Measurements from ENCODE around the gene PCNA. TPM values are rescaled to one million over a fixed set of nuclear protein-coding genes. Genes with fewer than 3 reads are reported as not detected.

PCNA gene
- polyA plus RNA-seq, 4 donors = 171 to 198 (median 175) TPM

DNA sequence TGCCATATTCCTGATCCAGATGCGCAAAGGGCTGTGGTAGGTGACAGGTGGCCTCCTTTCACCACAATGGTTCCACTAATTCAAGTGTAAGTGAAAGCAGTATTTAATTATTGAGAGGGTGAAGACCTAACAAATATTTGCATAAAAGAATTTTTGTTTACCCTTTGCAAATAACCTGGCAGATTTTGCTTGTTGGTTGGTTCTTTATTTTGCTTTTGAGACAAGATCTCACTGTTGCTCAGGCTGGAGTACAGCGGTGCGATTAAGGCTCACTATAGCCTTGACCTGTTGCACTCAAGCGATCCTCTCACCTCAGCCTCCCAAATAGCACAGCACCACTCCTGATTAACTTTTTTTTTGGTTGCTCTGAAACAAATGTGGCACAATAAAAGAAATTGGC is 49.2 kb downstream of the PCNA start:
- no peak for DNase-seq (ENCODE audit: low read depth in 4 of 4, low spot score in 3 of 4)

- DNase-seq (ENCODE audit: low read depth in 4 of 4, low spot score in 3 of 4) = no peak
Observed at GRCh38 chr20:5070081-5070480, 49.7 kb downstream of the PCNA start.

DNA sequence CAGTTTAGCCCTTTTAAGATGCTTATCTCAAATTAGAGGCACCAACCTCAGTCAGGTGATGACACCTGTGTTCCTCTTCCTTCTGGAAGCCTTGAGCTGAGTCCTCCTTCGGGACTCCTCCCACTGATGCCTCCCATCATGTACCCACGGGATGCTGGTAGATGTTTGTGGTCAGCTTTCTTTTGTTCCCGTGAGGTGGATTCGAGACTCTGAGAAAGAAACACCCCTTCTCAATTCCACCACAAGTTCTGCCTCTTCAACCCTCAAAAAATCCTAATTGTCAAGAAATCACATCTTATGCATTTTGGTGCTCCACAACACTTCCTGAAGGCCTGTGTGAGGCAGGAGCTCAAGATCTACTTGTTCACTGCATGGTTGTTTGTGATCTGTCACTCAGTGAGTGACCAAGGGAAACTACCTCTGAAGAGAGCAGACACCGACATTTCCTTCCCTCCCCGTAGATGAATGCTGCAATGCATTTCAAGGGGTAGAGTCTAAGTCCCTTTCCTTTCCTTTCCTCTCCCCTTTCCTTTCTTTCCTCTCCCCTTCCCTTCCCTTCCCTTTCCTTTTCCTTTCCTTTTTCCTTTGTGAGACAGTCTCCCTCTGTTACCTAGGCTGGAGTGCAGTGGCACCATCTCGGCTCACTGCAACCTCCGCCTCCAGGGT is 50.5 kb downstream of the PCNA start:
- DNase-seq (ENCODE audit: low read depth in 4 of 4, low spot score in 3 of 4) = no peak

- DNase-seq (ENCODE audit: low read depth in 4 of 4, low spot score in 3 of 4) = no peak
Observed at GRCh38 chr20:5067877-5068645, 51.7 kb downstream of the PCNA start.

DNA sequence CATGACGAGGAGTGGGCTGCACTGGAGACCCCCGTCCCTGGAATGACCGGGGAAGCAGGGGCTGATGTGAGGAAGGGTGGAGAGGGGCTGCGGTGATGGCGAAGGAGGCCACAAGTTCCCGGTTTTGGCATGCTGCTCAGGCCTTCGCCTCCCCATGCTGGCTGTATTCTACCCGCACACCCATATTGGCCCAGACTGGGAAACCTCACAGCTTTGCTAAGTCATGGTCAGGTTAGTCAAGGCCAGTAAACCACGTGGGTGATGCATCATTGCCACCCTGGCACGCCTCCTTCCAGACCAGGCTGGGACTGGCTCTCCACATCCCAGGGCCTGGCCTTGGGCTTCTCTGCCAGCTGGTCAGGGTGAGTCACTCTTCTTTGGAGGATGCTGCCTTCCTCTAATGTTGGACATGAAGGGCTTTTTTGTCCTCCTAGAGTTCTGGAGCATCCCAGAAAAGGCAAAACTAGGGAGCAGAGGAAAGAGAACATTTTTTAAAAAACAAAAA is 53.8 kb downstream of the PCNA start:
- DNase-seq (ENCODE audit: low read depth in 4 of 4, low spot score in 3 of 4) = no peak

DNA sequence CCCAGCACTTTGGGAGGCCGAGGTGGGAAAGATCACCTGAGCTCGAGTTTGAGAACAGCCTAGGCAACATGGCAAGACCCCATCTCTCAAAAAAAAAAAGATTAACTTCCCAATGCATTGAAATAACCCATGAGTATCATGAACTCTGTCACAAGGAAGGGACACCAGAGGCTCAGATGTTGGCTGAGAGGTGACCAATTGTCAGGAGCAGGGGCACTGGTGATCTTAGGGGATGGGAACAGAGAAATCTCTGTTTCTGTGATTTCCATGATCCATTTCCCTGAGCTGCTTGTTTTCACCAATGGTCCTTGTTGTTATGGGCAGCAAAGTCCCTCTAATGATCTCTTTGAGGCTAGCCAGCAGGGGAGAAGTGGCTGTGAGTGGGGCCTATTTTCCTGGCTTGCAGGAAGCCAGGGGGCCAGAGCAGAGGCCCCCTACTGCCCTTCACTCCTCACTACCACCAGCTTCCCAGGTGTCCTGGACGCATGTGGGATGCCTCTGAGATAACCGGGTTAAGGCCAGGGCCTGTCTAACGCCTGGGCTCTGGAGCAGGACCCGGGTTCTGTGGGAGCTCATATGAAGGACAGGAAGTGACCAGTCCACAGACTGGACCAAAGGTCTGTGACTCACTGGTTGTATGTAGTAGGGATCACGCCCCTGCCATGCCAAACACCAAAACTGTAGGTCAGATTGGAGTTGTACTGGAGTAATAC is 54.4 kb downstream of the PCNA start:
- no peak for DNase-seq (ENCODE audit: low read depth in 4 of 4, low spot score in 3 of 4)

Other genes with a start within 250 kb of the PCNA start
- gene SLC23A2, start 118.4 kb downstream of the PCNA start, polyA plus RNA-seq (ENCODE audit: insufficient read length in 4 of 4) = 10 to 100 TPM; 20.9 to 24.0 (median 23.5) TPM
- 100 to 1,000 TPM; 159 to 209 (median 199) TPM for gene TMEM230, start 6.9 kb downstream of the PCNA start, polyA plus RNA-seq (ENCODE audit: insufficient read length in 4 of 4)
- 10 to 100 TPM; 35.1 to 44.2 (median 43.8) TPM for gene CDS2, start 7.0 kb upstream of the PCNA start, polyA plus RNA-seq (ENCODE audit: insufficient read length in 4 of 4)
- under 1 TPM in 1 of 4 donors, not detected in 3; 0.35 TPM for gene PROKR2, start 197.0 kb upstream of the PCNA start, polyA plus RNA-seq (ENCODE audit: insufficient read length in 4 of 4)